Muscle of back (tissue), 11 donors: ENCODE measurements around the gene B3GALNT2. TPM values are rescaled to one million over a fixed set of nuclear protein-coding genes. Genes with fewer than 3 reads are reported as not detected.

Experiments
- DNase-seq, 3 donors: peaks; one replicate each; pipeline versions ENCODE4 v3.0.0 to v3.0.0-alpha.2; 2013
- polyA plus RNA-seq, 10 donors: library from polyadenylated mRNA; unstranded; fragments of 120-200 nt; gene quantifications; one replicate each; pipeline ENCODE4 v1.2.1, GENCODE V29; 2013; ENCODE audit not compliant: insufficient read length in 10 of 10

B3GALNT2 gene
- polyA plus RNA-seq, 10 donors = 16.5 to 31.5 (median 22.9) TPM

GRCh38 chr1:235411489-235412486, 92.5 kb downstream of the B3GALNT2 start:
- DNase-seq = no peak

- DNase-seq = no peak
These were observed 93.8 kb downstream of the B3GALNT2 start for GRCh38 chr1:235410467-235410866.

- no peak for DNase-seq
These were observed 95.0 kb downstream of the B3GALNT2 start for GRCh38 chr1:235409042-235409820.

GRCh38 chr1:235408503-235408960, 95.7 kb downstream of the B3GALNT2 start:
- DNase-seq = no peak

- DNase-seq = no peak
These were observed 96.8 kb downstream of the B3GALNT2 start for GRCh38 chr1:235407419-235407818.

- no peak for DNase-seq
These were observed 100.1 kb downstream of the B3GALNT2 start for GRCh38 chr1:235404190-235404589.

- no peak for DNase-seq
These were observed 100.7 kb downstream of the B3GALNT2 start for GRCh38 chr1:235403593-235403992.

- no peak for DNase-seq
These were observed 101.6 kb downstream of the B3GALNT2 start for GRCh38 chr1:235402457-235403200.

GRCh38 chr1:235401251-235401650, 103.0 kb downstream of the B3GALNT2 start:
- DNase-seq = peak in 2 of 3 donors; percentile 30 to 32

Other genes starting within 250 kb of the B3GALNT2 start
- 10 to 100 TPM; 19.5 to 26.0 (median 22.6) TPM for gene ARID4B, start 176.3 kb downstream of the B3GALNT2 start, polyA plus RNA-seq
- 10 to 100 TPM; 35.3 to 45.0 (median 39.0) TPM for gene GGPS1, start 175.9 kb downstream of the B3GALNT2 start, polyA plus RNA-seq
- 10 to 100 TPM; 35.1 to 60.6 (median 50.4) TPM for gene TBCE, start 137.0 kb downstream of the B3GALNT2 start, polyA plus RNA-seq
- gene GNG4, start 145.3 kb upstream of the B3GALNT2 start, polyA plus RNA-seq = 1 to 10 TPM in 2 of 10 donors, under 1 TPM in 8; 0.27 to 2.2 (median 0.76) TPM